ENCODE results near the gene RPL10. TPM values are rescaled to one million over a fixed set of nuclear protein-coding genes. Genes with fewer than 3 reads are reported as not detected.
"Not testable (repeated sequence)": the region's sequence is repeated elsewhere in the genome, so short reads cannot be mapped to it uniquely, and the experiment has no call there.

RPL10 gene
- total RNA-seq, 8 experiments from 2014 or later, result 1,839 to 5,261 (median 3,045) TPM

DNA sequence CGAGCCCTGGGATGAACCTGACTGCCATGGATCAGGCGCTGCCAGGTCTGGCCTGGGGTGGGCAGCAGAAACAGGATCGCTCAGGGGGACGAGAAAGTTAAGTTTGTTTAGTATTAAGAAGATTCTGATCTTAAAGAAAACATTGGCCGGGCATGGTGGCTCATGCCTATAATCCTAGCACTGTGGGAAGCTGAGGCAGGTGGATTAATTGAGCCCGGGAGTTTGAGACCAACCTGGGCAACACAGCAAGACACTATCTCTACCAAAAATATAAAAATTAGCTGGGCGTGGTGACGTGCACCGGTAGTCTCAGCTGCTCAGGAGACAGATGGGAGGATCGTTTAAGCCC is 23.0 kb upstream of the RPL10 start:
- in situ Hi-C loops (cut with MboI; ENCODE audit: low pct_unique_long_range_greater_than_20kb in 2 of 9, low sequenced_read_pairs in 9 of 9, unreplicated experiment in 9 of 9), result no loop called here
- H3K4me1 ChIP-seq (replicated peaks in 1 of 2), result peaks cover 17 to 29% of the 10 kb centered on the region in 2 donors
- no peak for ATAC-seq (replicated peaks in 6 of 8)
- WGBS, 10 experiments, result 72 to 85% (median 77%) methylated on average over 2 to 5 of the region's 10 CpGs; no CpG with 5 or more reads in 7 of the 10 experiments
- H3K4me3 ChIP-seq, result peak overlapping the region in 1 of 5 donors; percentile 33
- H3K27ac ChIP-seq, result no peak overlapping the region

DNA sequence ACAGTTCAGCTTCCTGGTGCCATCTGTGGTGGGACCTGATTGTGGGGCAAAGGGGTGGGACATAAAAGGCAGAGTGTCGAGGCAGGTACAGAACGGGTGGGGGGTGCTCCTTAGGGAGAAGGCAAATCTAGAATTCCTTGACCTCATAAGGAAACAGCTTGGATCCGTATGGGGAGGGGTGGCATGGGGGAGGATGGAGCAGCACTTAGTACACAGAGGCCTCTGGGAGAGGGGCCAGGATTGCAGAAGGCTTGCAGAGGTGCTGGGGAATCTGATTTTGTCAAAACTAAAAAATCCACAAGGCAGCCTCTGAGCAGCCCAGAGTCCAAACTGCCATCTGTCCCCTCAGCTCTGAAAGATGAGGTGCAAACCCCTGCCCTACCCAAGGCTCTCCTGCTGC is 21.4 kb upstream of the RPL10 start:
- Histone ChIP-seq H3K27ac (no peak overlapping the region), H3K4me1 (replicated peaks in 1 of 2) (peaks cover 26% of the 10 kb centered on the region in 2 donors), H3K4me3 (no peak overlapping the region)
- no CpG with 5 or more reads among the region's 3 CpGs for WGBS, 10 experiments
- no peak for ATAC-seq (replicated peaks in 6 of 8)
- in situ Hi-C loops (cut with MboI; ENCODE audit: low pct_unique_long_range_greater_than_20kb in 2 of 9, low sequenced_read_pairs in 9 of 9, unreplicated experiment in 9 of 9), result no loop called here

DNA sequence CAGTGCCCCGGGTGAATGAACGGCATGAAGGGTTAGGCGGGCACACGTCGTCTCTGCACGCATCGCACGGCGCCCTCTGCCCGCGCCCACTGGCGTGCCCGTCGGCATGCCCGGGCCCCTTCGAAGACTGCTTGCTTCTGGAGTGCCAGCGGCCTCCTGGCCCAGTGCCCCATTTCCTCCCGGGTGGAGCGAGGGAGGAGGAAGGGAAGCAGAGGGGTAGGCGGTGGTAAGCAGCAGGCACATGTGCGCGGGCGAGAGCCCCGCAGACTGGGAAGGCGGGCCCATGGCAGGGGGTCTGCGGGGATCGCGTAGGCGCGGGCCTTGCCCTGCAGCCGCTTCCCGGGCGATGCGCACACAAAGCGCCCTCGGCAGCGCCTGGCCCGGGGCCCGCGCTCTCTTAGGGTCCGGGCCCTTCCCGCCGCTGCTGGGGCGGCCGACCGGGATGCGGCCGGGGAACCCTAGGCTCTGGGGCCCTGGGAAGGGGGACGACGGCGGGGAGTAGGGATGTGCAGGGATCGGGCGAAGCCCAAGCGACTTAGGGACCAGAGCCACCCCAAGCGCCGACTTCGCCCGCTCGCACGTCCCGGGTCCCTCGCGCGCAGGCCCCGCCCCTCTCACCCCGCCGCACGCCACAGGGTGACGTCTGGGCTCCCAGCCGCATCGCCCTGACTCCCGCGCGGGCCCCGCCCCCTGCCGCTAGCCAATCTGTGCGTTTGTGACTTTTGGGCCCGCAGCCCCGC is 19.9 kb upstream of the RPL10 start:
- peak overlapping the region; percentile 41 to 50 (median 42) for H3K4me3 ChIP-seq
- peaks cover 18 to 19% of the 10 kb centered on the region in 2 donors for H3K4me1 ChIP-seq (replicated peaks in 1 of 2)
- peak overlapping the region; percentile 96 to 97 for H3K27ac ChIP-seq
- WGBS, 10 experiments, result no CpG with 5 or more reads among the region's 79 CpGs
- in situ Hi-C loops (cut with MboI; ENCODE audit: low pct_unique_long_range_greater_than_20kb in 2 of 9, low sequenced_read_pairs in 9 of 9, unreplicated experiment in 9 of 9), result no loop called here
- ATAC-seq (replicated peaks in 6 of 8), result peak in 5 of 8 experiments; percentile 0 to 11 (median 2)

DNA sequence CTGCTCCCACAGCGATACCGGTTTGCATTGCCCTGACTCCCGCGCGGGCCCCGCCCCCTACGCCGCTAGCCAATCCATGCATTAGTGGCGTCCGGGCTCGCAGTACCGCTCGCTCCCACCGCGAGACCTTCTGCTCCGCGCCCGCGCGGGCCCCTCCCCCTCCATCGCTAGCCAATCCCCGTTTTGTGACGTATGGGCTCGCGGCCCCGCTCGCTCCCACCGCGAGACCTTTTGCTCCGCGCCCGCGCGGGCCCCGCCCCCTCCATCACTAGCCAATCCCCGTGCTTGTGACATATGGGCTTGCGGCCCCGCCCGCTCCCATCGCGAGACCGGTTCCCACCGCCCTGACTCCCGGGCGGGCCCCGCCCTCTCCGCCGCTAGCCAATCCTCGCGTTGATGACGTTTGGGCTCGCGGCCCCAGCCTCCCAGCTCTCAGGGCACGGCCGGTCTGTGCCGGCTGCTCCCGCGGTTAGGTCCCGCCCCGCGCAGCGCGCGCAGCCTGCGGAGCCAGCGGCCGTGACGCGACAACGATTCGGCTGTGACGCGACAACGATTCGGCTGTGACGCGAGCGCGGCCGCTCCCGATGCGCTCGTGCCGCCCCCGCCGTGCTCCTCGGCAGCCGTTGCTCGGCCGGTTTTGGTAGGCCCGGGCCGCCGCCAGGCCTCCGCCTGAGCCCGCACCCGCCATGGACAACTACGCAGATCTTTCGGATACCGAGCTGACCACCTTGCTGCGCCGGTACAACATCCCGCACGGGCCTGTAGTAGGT is 19.2 kb upstream of the RPL10 start, which contains the start of gene EMD:
Gene EMD (plus strand): TSS at position 497 of the 770 bp plus-strand sequence. CDS start 190 bp downstream, at position 687.
- in situ Hi-C loops (cut with MboI; ENCODE audit: low pct_unique_long_range_greater_than_20kb in 2 of 9, low sequenced_read_pairs in 9 of 9, unreplicated experiment in 9 of 9), result no loop called here
- peak within 1 kb of the TSS; percentile 43 to 94 (median 82) for H3K4me3 ChIP-seq
- H3K27ac ChIP-seq, result peak within 1 kb of the TSS; percentile 97
- WGBS, 10 experiments, result no CpG with 5 or more reads among the region's 103 CpGs
- ATAC-seq (replicated peaks in 6 of 8), result peak; percentile 72 to 87 (median 84)
- H3K4me1 ChIP-seq (replicated peaks in 1 of 2), result peaks cover 11 to 19% of the 10 kb centered on the region in 2 donors

DNA sequence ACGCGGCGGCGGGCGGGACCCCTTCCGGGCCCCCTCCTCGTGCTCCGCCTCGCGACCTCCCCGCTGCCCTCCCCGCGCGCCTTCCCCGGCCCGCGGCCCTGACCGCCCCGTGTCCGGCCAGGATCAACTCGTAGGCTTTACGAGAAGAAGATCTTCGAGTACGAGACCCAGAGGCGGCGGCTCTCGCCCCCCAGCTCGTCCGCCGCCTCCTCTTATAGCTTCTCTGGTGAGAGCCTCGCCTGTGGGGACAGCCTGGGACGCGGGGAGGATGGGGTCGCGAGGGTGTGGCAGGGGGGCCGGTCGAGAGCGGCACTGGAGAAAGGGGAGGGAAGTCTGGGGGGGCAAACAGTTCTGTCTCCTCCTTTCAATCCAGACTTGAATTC is 18.6 kb upstream of the RPL10 start:
- in situ Hi-C loops (cut with MboI; ENCODE audit: low pct_unique_long_range_greater_than_20kb in 2 of 9, low sequenced_read_pairs in 9 of 9, unreplicated experiment in 9 of 9), result no loop called here
- H3K4me3 ChIP-seq, result peak overlapping the region; percentile 42 to 94 (median 82)
- peak overlapping the region; percentile 97 for H3K27ac ChIP-seq
- ATAC-seq (replicated peaks in 6 of 8), result peak in 1 of 8 experiments; percentile 0
- peaks cover 12 to 19% of the 10 kb centered on the region in 2 donors for H3K4me1 ChIP-seq (replicated peaks in 1 of 2)
- 40% methylated on average over 1 of the region's 38 CpGs; no CpG with 5 or more reads in 9 of the 10 experiments for WGBS, 10 experiments

DNA sequence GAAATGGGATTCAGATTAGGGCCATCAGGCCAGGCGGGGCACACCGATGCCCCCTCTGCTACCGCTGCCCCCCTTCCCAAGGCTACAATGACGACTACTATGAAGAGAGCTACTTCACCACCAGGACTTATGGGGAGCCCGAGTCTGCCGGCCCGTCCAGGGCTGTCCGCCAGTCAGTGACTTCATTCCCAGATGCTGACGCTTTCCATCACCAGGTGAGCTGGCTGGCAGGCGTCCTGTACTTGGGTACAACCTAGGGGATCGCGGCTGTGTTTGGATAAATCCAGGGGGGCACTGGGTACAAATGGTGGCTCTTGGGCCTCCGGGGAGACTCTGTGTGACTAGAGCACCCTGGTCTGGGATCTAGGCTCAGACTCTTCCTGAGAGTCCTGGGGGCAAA is 18.0 kb upstream of the RPL10 start:
- peak overlapping the region; percentile 42 to 94 (median 82) for H3K4me3 ChIP-seq
- no peak for ATAC-seq (replicated peaks in 6 of 8)
- peaks cover 13 to 19% of the 10 kb centered on the region in 2 donors for H3K4me1 ChIP-seq (replicated peaks in 1 of 2)
- 38% methylated on average over 3 of the region's 13 CpGs; no CpG with 5 or more reads in 9 of the 10 experiments for WGBS, 10 experiments
- in situ Hi-C loops (cut with MboI; ENCODE audit: low pct_unique_long_range_greater_than_20kb in 2 of 9, low sequenced_read_pairs in 9 of 9, unreplicated experiment in 9 of 9), result no loop called here
- H3K27ac ChIP-seq, result peak overlapping the region; percentile 97

DNA sequence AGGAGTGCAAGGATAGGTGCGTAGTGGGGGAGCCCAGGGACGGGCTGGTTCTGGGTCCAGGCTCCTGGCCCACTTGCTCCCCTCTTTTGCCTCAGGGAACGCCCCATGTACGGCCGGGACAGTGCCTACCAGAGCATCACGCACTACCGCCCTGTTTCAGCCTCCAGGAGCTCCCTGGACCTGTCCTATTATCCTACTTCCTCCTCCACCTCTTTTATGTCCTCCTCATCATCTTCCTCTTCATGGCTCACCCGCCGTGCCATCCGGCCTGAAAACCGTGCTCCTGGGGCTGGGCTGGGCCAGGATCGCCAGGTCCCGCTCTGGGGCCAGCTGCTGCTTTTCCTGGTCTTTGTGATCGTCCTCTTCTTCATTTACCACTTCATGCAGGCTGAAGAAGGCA is 17.4 kb upstream of the RPL10 start:
- WGBS, 10 experiments, result 40% methylated on average over 1 of the region's 14 CpGs; no CpG with 5 or more reads in 9 of the 10 experiments
- ATAC-seq (replicated peaks in 6 of 8), result no peak
- Histone ChIP-seq H3K27ac (peak overlapping the region; percentile 58 to 97), H3K4me3 (peak overlapping the region; percentile 42 to 94 (median 82)), H3K4me1 (replicated peaks in 1 of 2) (peaks cover 13 to 19% of the 10 kb centered on the region in 2 donors)
- in situ Hi-C loops (cut with MboI; ENCODE audit: low pct_unique_long_range_greater_than_20kb in 2 of 9, low sequenced_read_pairs in 9 of 9, unreplicated experiment in 9 of 9), result no loop called here

DNA sequence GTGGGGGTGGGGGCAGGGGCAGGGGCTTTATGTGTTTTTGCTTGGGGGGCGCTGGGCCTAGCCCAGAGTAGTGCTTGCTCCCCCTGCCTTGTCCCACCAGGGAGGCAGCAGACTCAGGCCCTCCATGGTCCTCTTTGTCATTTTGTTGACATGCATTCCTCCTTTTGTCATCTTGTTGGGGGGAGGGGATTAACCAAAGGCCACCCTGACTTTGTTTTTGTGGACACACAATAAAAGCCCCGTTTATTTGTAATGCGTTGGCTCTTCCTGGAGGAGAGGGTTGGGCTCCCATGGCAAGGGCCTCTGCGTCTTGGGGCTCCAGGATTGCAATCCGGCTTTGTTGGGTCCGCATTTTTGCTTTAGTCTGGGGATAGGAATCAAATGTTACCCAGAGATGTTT is 16.9 kb upstream of the RPL10 start:
- peak overlapping the region; percentile 58 to 97 for H3K27ac ChIP-seq
- H3K4me1 ChIP-seq (replicated peaks in 1 of 2), result peaks cover 13 to 19% of the 10 kb centered on the region in 2 donors
- in situ Hi-C loops (cut with MboI; ENCODE audit: low pct_unique_long_range_greater_than_20kb in 2 of 9, low sequenced_read_pairs in 9 of 9, unreplicated experiment in 9 of 9), result no loop called here
- no peak for ATAC-seq (replicated peaks in 6 of 8)
- 22% methylated on average over 5 of the region's 6 CpGs; no CpG with 5 or more reads in 9 of the 10 experiments for WGBS, 10 experiments
- peak overlapping the region; percentile 42 to 94 (median 82) for H3K4me3 ChIP-seq

DNA sequence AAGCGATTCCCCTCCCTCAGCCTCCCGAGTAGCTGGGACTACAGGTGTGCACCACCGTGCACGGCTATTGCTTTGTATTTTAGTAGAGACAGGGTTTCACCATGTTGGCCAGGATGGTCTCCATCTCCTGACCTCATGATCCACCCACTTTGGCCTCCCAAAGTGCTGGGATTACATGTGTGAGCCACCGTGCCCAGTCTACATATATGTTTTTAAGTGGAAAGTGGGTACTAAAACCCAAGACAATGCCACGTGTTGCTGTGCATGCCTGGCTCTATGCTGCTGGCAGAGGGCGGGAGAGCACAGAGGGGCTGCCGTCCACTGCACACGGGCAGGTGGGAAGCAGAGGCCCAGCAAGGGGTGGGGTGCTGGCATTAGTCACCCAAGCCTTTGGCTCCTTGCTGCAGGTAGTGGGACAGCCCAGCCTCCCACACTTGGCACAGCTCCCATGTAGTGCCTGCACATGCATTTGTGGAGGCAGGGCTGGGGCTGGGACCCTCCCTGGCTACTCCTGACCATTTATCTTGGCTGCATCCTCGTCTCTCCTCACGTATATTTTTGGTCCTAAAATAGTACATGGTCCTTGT is 15.6 kb upstream of the RPL10 start:
- 60% methylated on average over 1 of the region's 11 CpGs; no CpG with 5 or more reads in 9 of the 10 experiments for WGBS, 10 experiments
- H3K4me1 ChIP-seq (replicated peaks in 1 of 2), result peaks cover 9 to 17% of the 10 kb centered on the region in 2 donors
- no peak overlapping the region for H3K27ac ChIP-seq
- ATAC-seq (replicated peaks in 6 of 8), result no peak
- H3K4me3 ChIP-seq, result no peak overlapping the region
- in situ Hi-C loops (cut with MboI; ENCODE audit: low pct_unique_long_range_greater_than_20kb in 2 of 9, low sequenced_read_pairs in 9 of 9, unreplicated experiment in 9 of 9), result no loop called here

DNA sequence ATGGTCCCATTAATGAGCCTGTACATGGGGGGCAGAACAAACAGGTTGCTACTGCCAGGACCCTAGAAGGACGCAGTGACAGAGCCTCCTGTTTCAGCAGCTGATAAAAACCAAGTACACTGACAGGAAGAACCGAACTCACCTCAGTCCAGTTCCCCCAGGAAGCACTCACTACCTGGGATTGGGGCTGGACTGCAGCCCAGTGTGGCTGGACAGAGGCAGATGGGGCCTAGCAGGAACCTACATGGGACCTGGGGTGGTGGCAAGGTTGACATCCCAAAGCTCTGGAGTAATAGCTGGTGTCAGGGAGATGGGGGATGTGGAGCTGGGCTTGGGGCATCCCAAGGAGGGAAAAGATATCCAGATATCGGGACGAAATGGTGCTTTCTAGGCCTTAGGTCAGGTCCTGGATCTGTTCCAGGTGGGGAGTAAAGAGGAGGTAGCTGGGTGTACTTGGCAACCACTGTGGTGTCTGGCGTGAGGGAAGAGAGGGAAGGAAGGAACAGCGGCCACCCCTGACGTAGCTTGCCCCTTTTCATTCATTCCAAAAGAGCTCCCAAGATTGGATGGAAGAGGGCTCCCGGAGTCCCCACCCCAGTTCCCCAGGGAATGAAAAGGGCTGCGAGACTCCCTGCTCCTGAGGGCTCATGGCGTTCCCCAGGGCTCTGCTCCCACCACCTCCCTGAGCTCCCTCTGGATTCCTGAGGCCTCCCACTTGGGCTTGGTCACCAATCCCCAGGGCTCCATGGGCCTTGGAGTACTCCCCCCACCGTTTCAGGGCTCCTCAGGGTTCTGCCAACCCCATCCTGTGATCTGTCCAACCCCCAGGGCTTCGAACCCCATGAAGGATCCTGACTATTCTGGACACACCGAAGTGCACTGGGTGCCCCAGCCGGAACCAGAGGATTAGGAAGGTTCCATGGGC is 14.6 kb upstream of the RPL10 start:
- in situ Hi-C loops (cut with MboI; ENCODE audit: low pct_unique_long_range_greater_than_20kb in 2 of 9, low sequenced_read_pairs in 9 of 9, unreplicated experiment in 9 of 9), result no loop called here
- no peak overlapping the region for H3K4me3 ChIP-seq
- no peak for ATAC-seq (replicated peaks in 6 of 8)
- WGBS, 10 experiments, result 67 to 100% (median 87%) methylated on average over 1 to 6 of the region's 14 CpGs; no CpG with 5 or more reads in 7 of the 10 experiments
- peaks cover 5 to 12% of the 10 kb centered on the region in 2 donors for H3K4me1 ChIP-seq (replicated peaks in 1 of 2)
- H3K27ac ChIP-seq, result no peak overlapping the region

DNA sequence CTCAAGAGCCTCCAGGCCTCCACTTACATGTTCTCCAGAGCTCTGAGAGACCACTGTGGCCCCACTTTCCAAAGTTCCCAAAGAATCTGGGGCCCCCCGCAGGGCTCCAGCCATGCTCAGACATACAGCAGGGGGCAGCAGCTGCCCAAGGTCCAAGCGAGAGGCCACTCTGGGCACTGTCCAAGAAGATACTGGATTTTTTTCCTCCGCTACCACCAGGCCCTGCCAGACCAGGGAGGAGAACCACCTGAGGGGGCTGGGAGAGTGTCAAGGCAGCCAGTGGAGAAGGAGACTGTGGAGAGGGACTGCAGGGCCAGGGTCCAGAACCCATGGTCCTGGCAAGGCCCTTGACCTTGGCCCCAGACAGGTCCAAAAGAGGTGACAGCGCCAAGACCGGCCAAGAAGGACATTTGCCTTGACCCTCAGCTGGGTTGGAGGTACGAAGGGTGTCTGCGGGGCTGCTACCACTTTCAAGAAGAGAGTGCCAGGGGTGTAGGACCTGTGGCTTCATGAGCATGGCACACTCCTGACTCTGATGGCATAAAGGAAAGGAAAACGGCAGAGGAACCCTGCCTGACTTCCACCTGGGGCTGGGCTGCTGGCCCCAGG is 13.8 kb upstream of the RPL10 start:
- Histone ChIP-seq H3K4me3 (no peak overlapping the region), H3K4me1 (replicated peaks in 1 of 2) (peaks cover 5 to 12% of the 10 kb centered on the region in 2 donors), H3K27ac (no peak overlapping the region)
- WGBS, 10 experiments, result 74% methylated on average over 3 of the region's 8 CpGs; no CpG with 5 or more reads in 9 of the 10 experiments
- peak in 1 of 8 experiments; percentile 3 for ATAC-seq (replicated peaks in 6 of 8)
- in situ Hi-C loops (cut with MboI; ENCODE audit: low pct_unique_long_range_greater_than_20kb in 2 of 9, low sequenced_read_pairs in 9 of 9, unreplicated experiment in 9 of 9), result no loop called here

DNA sequence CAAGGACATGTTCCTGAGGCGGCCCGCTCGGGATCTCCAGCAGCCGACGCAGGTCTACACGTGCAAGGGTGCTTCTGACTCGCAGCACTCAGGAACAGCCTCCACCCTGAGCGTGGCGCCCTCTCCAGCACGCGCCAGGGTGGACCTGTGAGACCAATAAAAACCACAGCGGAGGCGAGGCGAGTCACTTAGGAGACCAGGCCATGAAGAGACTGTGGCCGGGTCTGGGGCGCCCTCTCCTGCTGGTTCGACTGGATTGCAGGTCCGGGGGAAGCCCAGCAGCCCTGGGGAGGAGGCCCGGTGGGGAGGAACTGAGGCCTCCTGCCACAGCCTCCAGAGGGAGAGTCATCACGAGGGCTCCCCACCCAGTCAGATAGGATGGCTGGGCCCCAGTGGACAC is 10.1 kb upstream of the RPL10 start:
- peak; percentile 1 to 33 (median 16) for ATAC-seq (replicated peaks in 6 of 8)
- WGBS, 10 experiments, result no CpG with 5 or more reads among the region's 20 CpGs
- in situ Hi-C loops (cut with MboI; ENCODE audit: low pct_unique_long_range_greater_than_20kb in 2 of 9, low sequenced_read_pairs in 9 of 9, unreplicated experiment in 9 of 9); H3K4me3 ChIP-seq; H3K27ac ChIP-seq; H3K4me1 ChIP-seq (replicated peaks in 1 of 2): not testable (repeated sequence)
